K562 (cell line): ENCODE data around the gene BEST4. TPM values are rescaled to one million over a fixed set of nuclear protein-coding genes. Genes with fewer than 3 reads are reported as not detected.
A peak's percentile ranks its signal among the peaks of the same experiment; 100 is the strongest.

Source experiments
- CBX1 ChIP-seq: sonication (generic); IDR thresholded peaks from 2 replicates; pipeline ENCODE4 v1.6.1; 2016; ENCODE audit warnings: antibody characterized with exemption, low read depth, mild to moderate bottlenecking
- CEBPG ChIP-seq, 3 experiments: fragments of 200-800 bp in 1 of 3; sonication (Bioruptor generic) in 1 of 3; sonication (generic) in 1 of 3; formaldehyde crosslinking in 1 of 3; IDR thresholded peaks in 2 of 3; conservative IDR thresholded peaks in 1 of 3; 2 replicates each; pipeline versions ENCODE4 v1.6.1 to v1.8.0; 2016 to 2022; ENCODE audit warnings: missing compliant biosample characterization in 2 of 3, missing genetic modification characterization in 2 of 3, mild to moderate bottlenecking in 1 of 3, missing genetic modification reagents in 1 of 3
- CHCHD3 ChIP-seq: fragments of 250-450 bp; sonication (Bioruptor Pico); IDR thresholded peaks from 2 replicates; pipeline ENCODE4 v2.1.2; 2022; ENCODE audit warnings: mild to moderate bottlenecking
- DMBX1 ChIP-seq: fragments of 250-450 bp; sonication (Bioruptor Pico); IDR thresholded peaks from 2 replicates; pipeline ENCODE4 v1.8.0; 2022; ENCODE audit warnings: inconsistent platforms, mild to moderate bottlenecking, moderate library complexity, borderline replicate concordance
- ESRRB ChIP-seq: fragments of 250-450 bp; sonication (Bioruptor Pico); IDR thresholded peaks from 2 replicates; pipeline ENCODE4 v1.5.0; 2020; ENCODE audit warnings: mild to moderate bottlenecking, moderate library complexity, borderline replicate concordance
- KLF16 ChIP-seq: IDR thresholded peaks from 2 replicates; pipeline ENCODE4 v1.6.1; 2016; ENCODE audit warnings: antibody characterized with exemption
- NCOA1 ChIP-seq: fragments of 450-650 bp; IDR thresholded peaks from 2 replicates; pipeline ENCODE4 v1.6.1; 2016; ENCODE audit warnings: low read depth
- POLR2AphosphoS5 ChIP-seq: IDR thresholded peaks from 2 replicates; pipeline ENCODE4 v1.6.1; 2011; ENCODE audit warnings: mild to moderate bottlenecking, low read depth, low read length, moderate library complexity; ENCODE audit not compliant: control insufficient read depth, insufficient read depth
- RCOR1 ChIP-seq, 2 experiments: IDR thresholded peaks; 2 replicates each; pipeline ENCODE4 v1.6.1; 2012; ENCODE audit warnings: low read depth in 2 of 2, low read length in 2 of 2, borderline replicate concordance in 1 of 2, improper control_type of control experiment in 1 of 2
- SPI1 ChIP-seq: IDR thresholded peaks from 2 replicates; pipeline ENCODE4 v1.6.1; 2011; ENCODE audit warnings: low read depth, low read length, control low read depth, borderline replicate concordance
- TOE1 ChIP-seq, 2 experiments: fragments of 450-650 bp in 1 of 2; sonication (generic) in 1 of 2; formaldehyde crosslinking in 1 of 2; IDR thresholded peaks; 2 replicates each; pipeline versions ENCODE4 v1.7.1 to v1.8.0; 2016 to 2022; ENCODE audit warnings: borderline replicate concordance in 2 of 2, mild to moderate bottlenecking in 2 of 2, antibody characterized with exemption in 1 of 2, inconsistent platforms in 1 of 2, low read depth in 1 of 2, missing genetic modification reagents in 1 of 2, moderate library complexity in 1 of 2
- ZNF23 ChIP-seq: fragments of 250-450 bp; sonication (Bioruptor Pico); IDR thresholded peaks from 2 replicates; pipeline ENCODE4 v1.4.0; 2020; ENCODE audit warnings: mild to moderate bottlenecking
- polyA plus RNA-seq, 8 experiments: library from polyadenylated mRNA; depleted of rRNA in 4 of 8; stranded (reverse) in 5 of 8; unstranded in 3 of 8; fragments of >200 nt; fragmentation: Nextera tagmentation in 2 of 8; fragmentation: Illumina TruSeq in 1 of 8; extraction: Ambion mirVana in 2 of 8; extraction: Trizol in 1 of 8; gene quantifications; 2 replicates each; pipeline versions ENCODE4 v1.2.1 to v1.2.3, GENCODE V29; 2011 to 2014; ENCODE audit warnings: inconsistent platforms in 1 of 8, missing spikeins in 1 of 8
- total RNA-seq, 7 experiments: library from RNA; depleted of rRNA in 6 of 7; stranded (reverse); fragments of >200 nt in 6 of 7; fragmentation: Illumina TruSeq in 2 of 7; extraction: Trizol in 2 of 7; gene quantifications; 2 replicates each; pipeline versions ENCODE4 v1.2.1 to v1.2.3, GENCODE V29; 2011 to 2021; ENCODE audit warnings: low replicate concordance in 1 of 7
- TF ChIP-seq, protein P1 (sequence below): sonication (generic); formaldehyde crosslinking; IDR thresholded peaks from 2 replicates; pipeline ENCODE4 v1.8.1; 2023; ENCODE audit warnings: missing genetic modification reagents, mild to moderate bottlenecking, borderline replicate concordance
- TF ChIP-seq, protein P2 (sequence below): fragments of 150-350 bp; conservative IDR thresholded peaks from 2 replicates; pipeline ENCODE4 v1.6.1; 2014; ENCODE audit warnings: low read length
- TF ChIP-seq, protein P3 (sequence below): fragments of 450-650 bp; IDR thresholded peaks from 2 replicates; pipeline ENCODE4 v1.6.1; 2016; ENCODE audit warnings: missing biosample characterization, missing genetic modification characterization

The BEST4 gene
- total and polyA plus RNA-seq, 9 of the 15 experiments (the other 6 are each of a cell fraction or from before 2014, with no cell fraction given) = 0.07 to 0.11 TPM; not detected in 7

DNA sequence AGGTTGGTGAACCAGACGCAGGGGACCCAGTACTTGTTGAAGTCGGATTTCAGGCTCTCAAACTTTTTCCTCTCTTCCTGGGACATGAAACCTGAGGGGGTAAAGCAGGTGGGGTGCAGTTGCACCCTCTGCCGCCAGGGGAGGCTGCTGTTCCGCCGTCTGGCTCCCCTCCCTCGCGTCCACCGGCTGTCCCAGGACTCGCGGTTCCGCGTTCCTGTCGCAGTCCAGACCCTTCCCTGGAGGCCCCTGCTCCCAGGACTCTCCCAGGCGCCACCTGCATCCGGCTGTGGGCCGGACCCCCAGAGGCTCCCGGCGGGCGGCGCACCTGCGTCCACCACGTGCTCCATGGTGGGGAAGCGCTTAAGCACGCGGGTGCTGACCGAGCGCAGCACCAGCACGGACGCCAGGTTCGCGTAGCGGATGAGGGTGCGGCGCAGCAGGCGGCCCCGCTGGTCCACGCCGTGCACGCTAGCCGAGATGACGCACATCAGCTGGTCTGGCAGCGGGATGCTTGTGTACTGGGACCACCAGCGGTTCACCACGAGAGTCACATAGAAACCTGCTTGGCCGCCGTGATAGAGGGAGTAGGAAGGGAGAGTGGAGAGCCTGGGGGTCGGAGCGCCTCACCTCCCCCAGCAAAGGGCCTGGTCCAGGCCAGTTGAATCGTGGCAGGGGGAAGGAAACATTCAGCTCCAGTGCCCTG, 1.7 kb downstream of the BEST4 start (continued):
- TF ChIP-seq, protein P1, sequence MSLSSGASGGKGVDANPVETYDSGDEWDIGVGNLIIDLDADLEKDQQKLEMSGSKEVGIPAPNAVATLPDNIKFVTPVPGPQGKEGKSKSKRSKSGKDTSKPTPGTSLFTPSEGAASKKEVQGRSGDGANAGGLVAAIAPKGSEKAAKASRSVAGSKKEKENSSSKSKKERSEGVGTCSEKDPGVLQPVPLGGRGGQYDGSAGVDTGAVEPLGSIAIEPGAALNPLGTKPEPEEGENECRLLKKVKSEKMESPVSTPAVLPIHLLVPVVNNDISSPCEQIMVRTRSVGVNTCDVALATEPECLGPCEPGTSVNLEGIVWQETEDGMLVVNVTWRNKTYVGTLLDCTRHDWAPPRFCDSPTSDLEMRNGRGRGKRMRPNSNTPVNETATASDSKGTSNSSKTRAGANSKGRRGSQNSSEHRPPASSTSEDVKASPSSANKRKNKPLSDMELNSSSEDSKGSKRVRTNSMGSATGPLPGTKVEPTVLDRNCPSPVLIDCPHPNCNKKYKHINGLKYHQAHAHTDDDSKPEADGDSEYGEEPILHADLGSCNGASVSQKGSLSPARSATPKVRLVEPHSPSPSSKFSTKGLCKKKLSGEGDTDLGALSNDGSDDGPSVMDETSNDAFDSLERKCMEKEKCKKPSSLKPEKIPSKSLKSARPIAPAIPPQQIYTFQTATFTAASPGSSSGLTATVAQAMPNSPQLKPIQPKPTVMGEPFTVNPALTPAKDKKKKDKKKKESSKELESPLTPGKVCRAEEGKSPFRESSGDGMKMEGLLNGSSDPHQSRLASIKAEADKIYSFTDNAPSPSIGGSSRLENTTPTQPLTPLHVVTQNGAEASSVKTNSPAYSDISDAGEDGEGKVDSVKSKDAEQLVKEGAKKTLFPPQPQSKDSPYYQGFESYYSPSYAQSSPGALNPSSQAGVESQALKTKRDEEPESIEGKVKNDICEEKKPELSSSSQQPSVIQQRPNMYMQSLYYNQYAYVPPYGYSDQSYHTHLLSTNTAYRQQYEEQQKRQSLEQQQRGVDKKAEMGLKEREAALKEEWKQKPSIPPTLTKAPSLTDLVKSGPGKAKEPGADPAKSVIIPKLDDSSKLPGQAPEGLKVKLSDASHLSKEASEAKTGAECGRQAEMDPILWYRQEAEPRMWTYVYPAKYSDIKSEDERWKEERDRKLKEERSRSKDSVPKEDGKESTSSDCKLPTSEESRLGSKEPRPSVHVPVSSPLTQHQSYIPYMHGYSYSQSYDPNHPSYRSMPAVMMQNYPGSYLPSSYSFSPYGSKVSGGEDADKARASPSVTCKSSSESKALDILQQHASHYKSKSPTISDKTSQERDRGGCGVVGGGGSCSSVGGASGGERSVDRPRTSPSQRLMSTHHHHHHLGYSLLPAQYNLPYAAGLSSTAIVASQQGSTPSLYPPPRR (CRISPR knock-in tag) = no peak
- TF ChIP-seq RCOR1 (IDR thresholded peaks at IDR 0.05; ENCODE audit: borderline replicate concordance in 1 of 2, low read depth in 2 of 2, low read length in 2 of 2) (0 out of 4 replicates have a peak, but pooled peaks of 1 of the 2 experiments have one; percentile 11), DMBX1 (0 out of 2 replicates have a peak, but pooled peaks have one; percentile 16), CEBPG (CRISPR knock-in tag; IDR thresholded peaks at IDR 0.05) (no peak), CEBPG (tag; conservative IDR thresholded peaks at IDR 0.05 in 1 of 2, IDR thresholded peaks at IDR 0.05 in 1 of 2) (no peak), TOE1 (IDR thresholded peaks at IDR 0.05; ENCODE audit: borderline replicate concordance) (no peak), TOE1 (CRISPR knock-in tag; IDR thresholded peaks at IDR 0.05; ENCODE audit: borderline replicate concordance, low read depth) (no peak), CBX1 (no peak), CHCHD3 (CRISPR knock-in tag) (no peak), NCOA1 (no peak), SPI1 (0 out of 2 replicates have a peak, but pooled peaks have one; percentile 11), ESRRB (CRISPR knock-in tag) (no peak), KLF16 (peak; percentile 65; the same call in 1 of the 2 replicates), POLR2AphosphoS5 (no peak), ZNF23 (CRISPR knock-in tag) (no peak)
- TF ChIP-seq, protein P2, sequence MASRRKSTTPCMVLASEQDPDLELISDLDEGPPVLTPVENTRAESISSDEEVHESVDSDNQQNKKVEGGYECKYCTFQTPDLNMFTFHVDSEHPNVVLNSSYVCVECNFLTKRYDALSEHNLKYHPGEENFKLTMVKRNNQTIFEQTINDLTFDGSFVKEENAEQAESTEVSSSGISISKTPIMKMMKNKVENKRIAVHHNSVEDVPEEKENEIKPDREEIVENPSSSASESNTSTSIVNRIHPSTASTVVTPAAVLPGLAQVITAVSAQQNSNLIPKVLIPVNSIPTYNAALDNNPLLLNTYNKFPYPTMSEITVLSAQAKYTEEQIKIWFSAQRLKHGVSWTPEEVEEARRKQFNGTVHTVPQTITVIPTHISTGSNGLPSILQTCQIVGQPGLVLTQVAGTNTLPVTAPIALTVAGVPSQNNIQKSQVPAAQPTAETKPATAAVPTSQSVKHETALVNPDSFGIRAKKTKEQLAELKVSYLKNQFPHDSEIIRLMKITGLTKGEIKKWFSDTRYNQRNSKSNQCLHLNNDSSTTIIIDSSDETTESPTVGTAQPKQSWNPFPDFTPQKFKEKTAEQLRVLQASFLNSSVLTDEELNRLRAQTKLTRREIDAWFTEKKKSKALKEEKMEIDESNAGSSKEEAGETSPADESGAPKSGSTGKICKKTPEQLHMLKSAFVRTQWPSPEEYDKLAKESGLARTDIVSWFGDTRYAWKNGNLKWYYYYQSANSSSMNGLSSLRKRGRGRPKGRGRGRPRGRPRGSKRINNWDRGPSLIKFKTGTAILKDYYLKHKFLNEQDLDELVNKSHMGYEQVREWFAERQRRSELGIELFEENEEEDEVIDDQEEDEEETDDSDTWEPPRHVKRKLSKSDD = 0 out of 2 replicates have a peak, but pooled peaks have one; percentile 55
- TF ChIP-seq, protein P3, sequence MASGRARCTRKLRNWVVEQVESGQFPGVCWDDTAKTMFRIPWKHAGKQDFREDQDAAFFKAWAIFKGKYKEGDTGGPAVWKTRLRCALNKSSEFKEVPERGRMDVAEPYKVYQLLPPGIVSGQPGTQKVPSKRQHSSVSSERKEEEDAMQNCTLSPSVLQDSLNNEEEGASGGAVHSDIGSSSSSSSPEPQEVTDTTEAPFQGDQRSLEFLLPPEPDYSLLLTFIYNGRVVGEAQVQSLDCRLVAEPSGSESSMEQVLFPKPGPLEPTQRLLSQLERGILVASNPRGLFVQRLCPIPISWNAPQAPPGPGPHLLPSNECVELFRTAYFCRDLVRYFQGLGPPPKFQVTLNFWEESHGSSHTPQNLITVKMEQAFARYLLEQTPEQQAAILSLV = no peak
